ENCODE results near the gene UQCR10.

DNA sequence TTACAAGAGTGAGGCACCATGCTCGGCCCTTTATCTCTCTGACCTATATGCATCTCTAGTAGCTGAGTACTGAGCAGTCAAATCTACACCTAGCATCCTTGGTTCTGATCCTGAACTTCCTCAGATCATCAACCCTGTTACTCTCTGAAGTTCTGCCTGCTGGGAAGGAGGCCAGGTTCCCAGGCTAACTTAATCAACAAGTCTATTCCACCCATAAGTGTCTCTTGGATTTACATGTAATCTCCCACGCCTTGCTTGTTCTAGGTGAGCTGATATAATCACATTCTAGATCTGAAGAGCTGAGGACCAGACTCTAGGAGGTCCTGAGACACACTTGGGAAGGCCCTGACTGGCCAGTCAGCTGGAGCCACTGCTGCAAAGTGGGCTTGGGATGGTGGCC, 25.2 kb upstream of the UQCR10 start:
- TF ChIP-seq POLR2AphosphoS5 (IDR thresholded peaks at IDR 0.05; ENCODE audit: borderline replicate concordance, low read depth, low read length) (no peak), EZH2 (IDR thresholded peaks at IDR 0.05) (no peak), FOXP2 (optimal IDR thresholded peaks at IDR 0.05; ENCODE audit: control extremely low read depth, extremely low read length, insufficient read depth) (no peak)
